Measurements from ENCODE around the gene SCFD2. TPM values are rescaled to one million over a fixed set of nuclear protein-coding genes. Genes with fewer than 3 reads are reported as not detected.

Gene SCFD2
- polyA plus RNA-seq, 2 of the 4 experiments (the other 2 are of a cell fraction), result 7.6 to 10.8 TPM

GRCh38 chr4:52943677-52944076 is 422.2 kb downstream of the SCFD2 start:
- no peak for FAIRE-seq
- no peaks in the 10 kb centered on the region for H3K9me3 ChIP-seq
- TF ChIP-seq RARB (CRISPR knock-in tag; IDR thresholded peaks at IDR 0.05) (no peak), ZSCAN20 (CRISPR knock-in tag; IDR thresholded peaks at IDR 0.05) (no peak), MAX (IDR thresholded peaks at IDR 0.05) (no peak), FOSL2 (IDR thresholded peaks at IDR 0.05) (no peak), FOSL2 (CRISPR knock-in tag; IDR thresholded peaks at IDR 0.05) (no peak), TP53 (CRISPR knock-in tag; IDR thresholded peaks at IDR 0.05) (no peak), MAZ (IDR thresholded peaks at IDR 0.05; ENCODE audit: borderline replicate concordance, low read depth, low read length) (no peak), KDM1A (IDR thresholded peaks at IDR 0.05; ENCODE audit: low read depth) (no peak), NPAS2 (CRISPR knock-in tag; IDR thresholded peaks at IDR 0.05; ENCODE audit: borderline replicate concordance) (no peak), HOXA7 (CRISPR knock-in tag; IDR thresholded peaks at IDR 0.05) (no peak), PHF8 (IDR thresholded peaks at IDR 0.05; ENCODE audit: borderline replicate concordance, low read depth) (no peak)

GRCh38 chr4:52942936-52943335 is 422.9 kb downstream of the SCFD2 start:
- Histone ChIP-seq H3K27ac (no peak overlapping the region), H3K4me2 (no peak overlapping the region), H3K4me1 (no peaks in the 10 kb centered on the region), H3K4me3 (no peak overlapping the region), H3K9me3 (no peaks in the 10 kb centered on the region)
- DNase-seq (ENCODE audit: low read depth in 1 of 2, low spot score in 1 of 2), result no peak
- ChIA-PET POLR2A (no interaction called here), CTCF (interaction anchor here (1.2 kb wide), 1 partner anchor 12 kb away, joined by 4 read pairs; no protein-coding TSS in a partner anchor)
- no peak for FAIRE-seq
- no peak for ATAC-seq
- TF ChIP-seq FOSL2 (IDR thresholded peaks at IDR 0.05), result no peak
- TF ChIP-seq FOSL2 (CRISPR knock-in tag; IDR thresholded peaks at IDR 0.05), result no peak
- no peak for TF ChIP-seq ELK1 (IDR thresholded peaks at IDR 0.05; ENCODE audit: low read depth, low read length)
- 92% methylated on average over 1 of the region's 1 CpG for WGBS (ENCODE audit: missing lambda C conversion rate)

More at GRCh38 chr4:52943677-52944076, 422.2 kb downstream of the SCFD2 start:
- DNase-seq (ENCODE audit: low read depth in 1 of 2, low spot score in 1 of 2), result no peak
- Histone ChIP-seq H3K4me3 (no peak overlapping the region), H3K27ac (no peak overlapping the region), H3K4me1 (no peaks in the 10 kb centered on the region), H3K4me2 (no peak overlapping the region)
- ChIA-PET POLR2A (no interaction called here), CTCF (interaction anchor here (1.2 kb wide), 1 partner anchor 11 kb away, joined by 4 read pairs; no protein-coding TSS in a partner anchor)
- ATAC-seq, result no peak

GRCh38 chr4:52941450-52941849 is 424.4 kb downstream of the SCFD2 start:
- H3K27ac ChIP-seq, result no peak overlapping the region
- H3K4me3 ChIP-seq, result no peak overlapping the region
- ATAC-seq, result no peak
- ChIA-PET CTCF (no interaction called here), POLR2A (no interaction called here)
- no peak for DNase-seq (ENCODE audit: low read depth in 1 of 2, low spot score in 1 of 2)
- no peaks in the 10 kb centered on the region for H3K4me1 ChIP-seq
- H3K4me2 ChIP-seq, result no peak overlapping the region
- no peak for FAIRE-seq
- H3K9me3 ChIP-seq, result no peaks in the 10 kb centered on the region
- 66% methylated on average over 3 of the region's 3 CpGs for WGBS (ENCODE audit: missing lambda C conversion rate)
- no peak for TF ChIP-seq FOSB (CRISPR knock-in tag; IDR thresholded peaks at IDR 0.05)
- no peak for TF ChIP-seq EP300 (IDR thresholded peaks at IDR 0.05)
- TF ChIP-seq HDAC2 (IDR thresholded peaks at IDR 0.05), result no peak
- no peak for TF ChIP-seq TP53 (CRISPR knock-in tag; IDR thresholded peaks at IDR 0.05)
- TF ChIP-seq CBX2 (IDR thresholded peaks at IDR 0.05; ENCODE audit: borderline replicate concordance, low read depth), result no peak
- no peak for TF ChIP-seq RFX5 (IDR thresholded peaks at IDR 0.05)
- TF ChIP-seq ZC3H11A (IDR thresholded peaks at IDR 0.05), result no peak
- no peak for TF ChIP-seq EHMT2 (IDR thresholded peaks at IDR 0.05; ENCODE audit: low read depth)
- no peak for TF ChIP-seq SMC3 (IDR thresholded peaks at IDR 0.05)
- no peak for TF ChIP-seq NPAS2 (CRISPR knock-in tag; IDR thresholded peaks at IDR 0.05; ENCODE audit: borderline replicate concordance)

- Histone ChIP-seq H3K4me2 (no peak overlapping the region), H3K27ac (no peak overlapping the region), H3K4me3 (no peak overlapping the region), H3K4me1 (no peaks in the 10 kb centered on the region), H3K9me3 (no peaks in the 10 kb centered on the region)
- TF ChIP-seq TP53 (CRISPR knock-in tag; IDR thresholded peaks at IDR 0.05) (no peak), CEBPB (IDR thresholded peaks at IDR 0.05) (no peak), JUN (IDR thresholded peaks at IDR 0.05) (no peak), RARB (CRISPR knock-in tag; IDR thresholded peaks at IDR 0.05) (no peak), ZC3H11A (IDR thresholded peaks at IDR 0.05) (no peak), RNF2 (IDR thresholded peaks at IDR 0.05; ENCODE audit: borderline replicate concordance, low read depth) (no peak), HEYL (CRISPR knock-in tag; IDR thresholded peaks at IDR 0.05) (no peak)
- ATAC-seq (no peak), FAIRE-seq (no peak), DNase-seq (ENCODE audit: low read depth in 1 of 2, low spot score in 1 of 2) (no peak)
- WGBS (ENCODE audit: missing lambda C conversion rate), result 71% methylated on average over 2 of the region's 2 CpGs
- ChIA-PET POLR2A (no interaction called here), CTCF (no interaction called here)
Observed at GRCh38 chr4:52939739-52940138, 426.1 kb downstream of the SCFD2 start.
